Gastrocnemius medialis (tissue), 4 donors: ENCODE data around the gene ADH4.

Source experiments
- CTCF ChIP-seq, 5 experiments: fragments of 450-650 bp in 3 of 5; fragments of 200-600 bp in 2 of 5; sonication (generic) in 2 of 5; IDR thresholded peaks in 4 of 5; conservative IDR thresholded peaks in 1 of 5; 1 replicate in 4 of 5; 2 replicates in 1 of 5; pipeline ENCODE4 v1.5.1; 2016 to 2019; ENCODE audit warnings: antibody characterized with exemption in 5 of 5, mild to moderate bottlenecking in 3 of 5, moderate library complexity in 3 of 5
- POLR2A ChIP-seq, 2 donors: fragments of 450-650 bp; IDR thresholded peaks; one replicate each; pipeline ENCODE4 v1.6.1; 2017; ENCODE audit warnings: antibody characterized with exemption in 2 of 2, mild to moderate bottlenecking in 2 of 2, moderate library complexity in 2 of 2

- TF ChIP-seq POLR2A (IDR thresholded peaks at IDR 0.05), result no peak
- no peak for TF ChIP-seq CTCF (IDR thresholded peaks at IDR 0.05 in 4 of 5, conservative IDR thresholded peaks at IDR 0.05 in 1 of 5)
Observed at GRCh38 chr4:99091216-99091575, 52.9 kb downstream of the ADH4 start.
